CD1c-positive myeloid dendritic cell (primary cell): ENCODE results near the gene CLNK.
"Not testable (repeated sequence)": the region's sequence is repeated elsewhere in the genome, so short reads cannot be mapped to it uniquely, and the experiment has no call there.

Experiments used
- DNase-seq: peaks from one replicate; pipeline ENCODE4 v3.0.0-alpha.2; 2016; ENCODE audit errors: extremely low spot score

Gene CLNK

DNA sequence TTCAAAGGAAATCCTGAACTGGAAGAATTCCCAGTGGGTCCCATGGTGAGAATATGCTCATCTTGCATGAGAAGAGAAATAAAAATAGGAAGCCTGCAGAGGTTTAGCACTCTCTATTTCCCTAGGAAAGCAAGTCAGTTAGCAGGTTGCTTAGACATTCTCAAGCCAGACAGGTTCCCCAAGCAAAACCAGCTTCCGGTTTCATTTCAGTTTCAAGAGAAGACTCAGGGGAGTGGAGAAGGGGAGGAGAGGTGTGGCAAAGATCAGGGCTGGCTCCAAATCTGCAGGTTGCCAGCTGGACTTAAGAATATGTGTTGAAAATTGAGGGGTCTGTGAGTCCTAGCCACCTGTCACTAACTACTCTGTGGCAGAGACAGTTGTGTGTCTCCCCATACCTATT, 107.5 kb downstream of the CLNK start:
- no peak for DNase-seq

DNA sequence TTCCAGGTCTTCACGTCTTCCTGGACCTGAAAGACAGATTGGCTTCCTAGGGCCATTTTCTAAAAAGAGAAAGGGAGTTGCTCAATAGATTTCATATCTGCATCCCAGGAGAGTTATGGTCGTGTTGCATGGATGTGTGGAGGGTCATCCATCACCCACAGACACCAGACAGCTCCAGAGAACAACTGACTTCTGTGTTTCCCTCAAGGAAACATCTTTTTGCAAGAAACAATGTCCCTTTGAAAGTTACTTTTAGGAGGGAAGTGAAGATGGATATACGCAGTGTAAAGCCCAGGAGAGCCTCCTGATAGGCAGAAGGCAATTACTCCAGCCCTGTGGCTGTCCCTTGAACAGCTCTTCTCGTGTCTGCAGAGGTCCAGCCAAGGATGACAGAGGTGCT, 108.3 kb downstream of the CLNK start:
- DNase-seq, result no peak

DNA sequence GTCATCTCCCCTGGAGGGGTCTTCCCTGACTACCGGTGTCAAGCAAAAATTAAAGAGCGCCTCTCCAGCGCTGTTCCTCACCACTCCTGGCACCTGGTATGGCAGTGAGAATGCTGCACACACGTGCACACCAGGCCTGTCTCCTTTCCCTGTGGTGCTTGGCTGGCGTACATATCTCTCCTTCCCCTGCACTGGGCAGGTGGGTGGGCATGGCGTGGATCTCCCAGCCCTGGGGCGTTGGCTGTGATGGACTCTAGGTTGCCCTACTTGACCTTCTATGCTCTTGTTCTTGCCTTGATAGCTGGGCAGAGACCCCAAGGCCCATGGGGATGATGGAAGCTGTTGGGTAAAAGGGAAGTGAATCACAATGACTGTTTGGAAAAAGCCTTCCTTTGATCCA, 109.2 kb downstream of the CLNK start:
- DNase-seq, result no peak

DNA sequence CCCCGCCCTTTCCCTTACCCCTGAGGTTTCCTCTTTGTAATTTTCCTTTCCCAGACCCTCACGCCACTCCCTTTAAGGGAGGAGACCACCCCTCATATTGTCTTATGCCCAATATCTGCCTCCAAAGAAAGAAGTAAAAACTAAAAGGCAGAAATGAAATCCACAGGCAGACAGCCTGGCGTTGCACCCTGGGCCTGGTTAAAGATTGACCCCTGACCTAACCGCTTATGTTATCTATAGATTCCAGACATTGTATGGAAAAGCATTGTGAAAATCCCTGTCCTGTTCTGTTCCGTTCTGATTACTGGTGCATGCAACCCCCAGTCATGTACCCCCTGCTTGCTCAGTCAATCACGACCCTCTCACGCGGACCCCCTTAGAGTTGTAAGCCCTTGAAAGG, 110.0 kb downstream of the CLNK start:
- not testable (repeated sequence) for DNase-seq

GRCh38 chr4:10571909-10572308, 112.7 kb downstream of the CLNK start:
- DNase-seq, result no peak

DNA sequence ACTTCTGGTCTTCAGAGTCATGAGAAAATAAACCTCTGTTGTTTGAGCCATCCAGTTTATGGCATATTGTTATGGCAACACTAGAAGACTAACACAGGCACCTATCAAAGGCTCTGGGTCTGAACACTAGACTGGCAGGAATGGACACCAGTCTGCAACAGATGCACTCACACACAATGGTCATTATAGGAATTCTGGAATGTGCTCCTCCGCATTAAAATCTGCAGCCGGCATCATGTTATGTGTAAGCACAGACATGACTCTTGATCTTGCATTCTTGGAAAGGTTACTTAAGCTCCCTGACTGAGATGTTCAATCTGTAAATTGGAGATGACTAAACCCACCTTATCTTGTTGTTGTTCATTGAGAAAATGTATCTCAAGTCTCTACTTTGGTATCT, 115.1 kb downstream of the CLNK start:
- DNase-seq, result no peak

- no peak for DNase-seq
Observed at GRCh38 chr4:10567766-10568165, 116.8 kb downstream of the CLNK start.

- no peak for DNase-seq
Observed at GRCh38 chr4:10565166-10565780, 119.3 kb downstream of the CLNK start.

DNA sequence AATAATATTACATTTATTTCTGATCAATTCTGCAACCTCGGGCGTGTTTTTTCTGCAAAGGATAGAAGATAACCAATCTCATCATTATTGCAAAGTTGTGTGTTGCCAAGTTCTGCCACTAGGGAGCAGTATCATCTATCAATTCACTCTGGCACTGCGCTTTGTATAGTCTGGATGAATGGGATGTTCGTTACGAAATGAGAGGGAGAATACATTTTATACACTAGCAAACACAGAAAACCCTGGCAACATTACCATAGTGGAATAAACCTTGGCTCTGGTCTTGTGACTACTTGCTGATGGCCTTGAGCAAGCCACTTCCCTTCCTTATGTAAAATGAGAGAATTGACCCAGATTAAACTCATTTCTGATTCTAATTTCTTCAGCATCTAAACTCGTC, 129.9 kb downstream of the CLNK start:
- peak; percentile 58 for DNase-seq

- DNase-seq, result peak; percentile 28
Observed at GRCh38 chr4:10554121-10554520, 130.4 kb downstream of the CLNK start.

GRCh38 chr4:10552591-10553280, 131.8 kb downstream of the CLNK start:
- DNase-seq, result no peak

GRCh38 chr4:10535912-10536311, 148.7 kb downstream of the CLNK start:
- DNase-seq, result no peak

GRCh38 chr4:10534820-10535219, 149.7 kb downstream of the CLNK start:
- no peak for DNase-seq

GRCh38 chr4:10532155-10532554, 152.4 kb downstream of the CLNK start:
- DNase-seq, result no peak

GRCh38 chr4:10530137-10530786, 154.3 kb downstream of the CLNK start:
- DNase-seq, result no peak

DNA sequence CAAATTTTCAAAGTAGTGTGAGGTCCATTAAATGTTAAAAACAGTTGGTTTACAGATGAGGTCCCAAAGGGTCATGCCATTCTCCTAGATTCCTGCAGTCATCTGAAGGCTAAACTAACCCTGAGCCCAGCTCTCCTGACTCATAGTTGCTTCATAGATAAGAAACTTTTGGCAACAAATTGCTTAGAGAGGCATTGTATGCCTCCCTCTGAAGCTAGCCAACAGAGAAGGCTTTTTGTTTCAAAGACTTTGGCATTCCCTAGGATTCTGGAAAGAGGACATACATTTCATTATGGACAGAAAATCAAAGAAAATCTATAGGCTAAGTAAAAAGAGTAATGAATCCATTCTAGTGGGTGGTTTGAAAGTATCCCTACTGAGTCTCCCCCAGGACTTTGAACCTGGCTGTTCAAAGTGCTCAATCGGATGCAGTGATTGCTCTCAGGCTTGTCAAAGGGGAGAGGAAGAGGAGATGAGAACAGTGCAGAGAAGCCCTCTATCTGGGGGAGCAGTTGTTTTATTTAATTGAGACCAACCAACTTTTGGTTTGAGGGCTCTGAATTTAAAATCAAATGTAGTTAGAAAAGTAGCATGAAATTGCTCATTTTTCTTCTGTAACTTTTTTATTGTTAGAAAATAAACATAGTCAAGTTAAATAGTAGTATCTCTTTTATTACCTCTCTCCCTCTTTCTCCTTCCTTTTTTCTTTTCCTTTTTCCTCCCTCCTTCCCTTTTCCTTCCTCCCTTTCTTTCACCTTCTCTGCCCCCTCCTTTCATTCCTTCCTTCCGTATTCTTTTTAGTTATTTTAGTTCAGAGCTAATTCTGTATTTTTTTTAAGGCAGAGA, 155.1 kb downstream of the CLNK start:
- no peak for DNase-seq

DNA sequence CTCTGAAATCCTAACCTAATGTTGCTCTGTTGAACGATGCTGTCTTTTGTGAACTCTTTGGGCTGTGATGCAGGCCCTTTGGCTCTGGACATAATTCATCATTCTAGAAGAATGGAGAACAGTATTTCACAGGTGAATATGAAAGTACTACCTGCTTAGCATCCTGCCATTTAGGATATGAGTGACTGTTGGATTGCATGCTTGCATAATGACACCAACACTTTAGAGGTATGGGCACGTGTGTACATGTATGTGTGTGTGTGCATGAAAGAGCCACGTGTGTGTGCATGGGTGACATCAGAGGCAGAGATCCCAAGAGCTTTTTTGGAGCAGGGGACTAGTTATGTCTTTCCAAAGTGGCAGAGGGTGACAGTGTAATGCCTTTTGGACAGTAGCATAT, 157.1 kb downstream of the CLNK start:
- DNase-seq, result no peak

DNA sequence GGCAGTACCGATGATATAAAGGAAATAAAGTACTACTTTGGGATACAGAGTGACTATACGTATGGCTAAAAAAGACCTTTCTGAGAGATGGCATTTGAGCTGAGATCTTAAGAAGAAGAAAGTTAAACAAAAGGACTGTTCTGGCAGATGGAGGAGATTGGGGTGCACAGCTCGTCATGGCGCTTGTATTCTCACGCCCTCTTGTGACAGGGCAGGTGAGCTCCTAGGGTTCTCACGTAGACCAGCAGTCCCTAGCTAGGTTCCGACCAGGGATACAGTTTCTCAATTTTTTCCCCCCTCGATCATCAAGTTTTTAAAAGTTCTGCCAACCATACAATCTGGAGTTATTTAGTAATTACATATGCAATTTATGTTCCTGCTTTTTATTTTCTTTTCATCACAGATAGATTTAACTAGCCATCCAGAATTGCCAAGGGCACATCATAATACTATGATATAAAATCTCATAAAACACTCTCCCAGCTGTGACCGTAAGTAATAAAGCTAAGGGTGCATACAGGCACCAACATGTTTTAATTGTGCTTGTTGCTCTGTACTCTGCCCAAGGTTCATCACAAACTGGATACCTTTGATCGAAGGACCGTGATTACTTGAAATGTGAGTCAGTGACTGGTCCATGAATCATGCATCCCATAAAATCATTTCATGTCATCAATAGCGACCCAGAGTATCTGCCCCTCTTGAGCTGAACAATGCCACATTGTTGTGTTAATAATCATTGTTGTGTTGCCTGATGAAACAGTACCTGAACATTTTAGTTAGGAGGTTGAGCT, 157.9 kb downstream of the CLNK start:
- no peak for DNase-seq

GRCh38 chr4:10524196-10524833, 160.3 kb downstream of the CLNK start:
- no peak for DNase-seq

DNA sequence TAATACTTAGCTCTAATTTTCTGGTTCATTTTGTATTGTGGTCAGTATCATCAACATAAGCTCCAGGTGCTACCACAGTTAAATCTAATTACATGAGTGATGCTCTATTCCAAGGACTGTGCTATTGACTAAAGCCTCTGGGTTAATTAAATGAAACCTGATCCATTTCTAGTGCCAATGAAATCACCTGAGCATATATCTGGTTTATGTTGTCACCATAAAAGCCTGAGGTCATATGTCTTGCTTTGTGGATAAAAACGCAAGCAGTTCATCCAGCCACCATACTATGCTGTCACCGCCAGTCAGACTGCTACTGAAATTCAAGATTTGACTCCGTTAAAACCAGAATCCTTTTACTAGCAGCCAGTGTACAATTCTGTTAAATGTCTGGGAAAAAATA, 163.1 kb downstream of the CLNK start:
- DNase-seq, result no peak

GRCh38 chr4:10509733-10510132, 174.8 kb downstream of the CLNK start:
- DNase-seq, result no peak
